HEK293 (cell line): ENCODE measurements around the gene USP19.

ENCODE experiments used
- CTCF ChIA-PET: fragments of 350-600 bp; formaldehyde crosslinking; extraction: SDS; loops from one replicate; lab custom pipeline; 2021; ENCODE audit warnings: antibody characterized with exemption; lab: Yijun Ruan, JAX
- POLR2A ChIA-PET: fragments of 300-600 bp; formaldehyde crosslinking; extraction: SDS; loops from one replicate; lab custom pipeline; 2020; ENCODE audit warnings: antibody characterized with exemption, inconsistent platforms; lab: Yijun Ruan, JAX
- H3K27ac ChIP-seq: fragments of 200-500 bp; sonication (Bioruptor generic); 2 replicates; pipeline ENCODE4 v1.5.1; 2014; ENCODE audit warnings: low read depth, low read length, control low read depth, inconsistent platforms; ENCODE audit errors: extremely low read depth
- H3K36me3 ChIP-seq, 2 experiments: fragments of 200-500 bp in 1 of 2; sonication (Bioruptor generic) in 1 of 2; 1 replicate in 1 of 2; 2 replicates in 1 of 2; pipeline ENCODE4 v1.5.1; 2014 to 2017; ENCODE audit warnings: inconsistent platforms in 2 of 2, low read length in 2 of 2; ENCODE audit not compliant: control insufficient read depth in 2 of 2, insufficient read depth in 1 of 2
- H3K4me1 ChIP-seq: fragments of 200-500 bp; sonication (Bioruptor generic); 2 replicates; pipeline ENCODE4 v1.5.1; 2014; ENCODE audit warnings: mild to moderate bottlenecking, low read length, inconsistent platforms; ENCODE audit not compliant: control insufficient read depth, insufficient read depth
- H3K4me3 ChIP-seq: 2 replicates; pipeline ENCODE4 v1.5.1; 2011; ENCODE audit warnings: low read depth, mild to moderate bottlenecking, control low read depth, low read length, moderate library complexity
- H3K9me3 ChIP-seq: fragments of 200-500 bp; sonication (Bioruptor generic); 2 replicates; pipeline ENCODE4 v1.5.1; 2014; ENCODE audit warnings: low read depth, low read length, inconsistent platforms; ENCODE audit not compliant: control insufficient read depth, insufficient read depth
- GLIS1 ChIP-seq: fragments of 450-650 bp; formaldehyde crosslinking; IDR thresholded peaks from 2 replicates; pipeline ENCODE4 v1.5.1; 2016; ENCODE audit warnings: missing biosample characterization, missing genetic modification characterization
- SCRT1 ChIP-seq: fragments of 450-650 bp; formaldehyde crosslinking; IDR thresholded peaks from 2 replicates; pipeline ENCODE4 v1.5.1; 2016; ENCODE audit warnings: missing biosample characterization, missing genetic modification characterization, borderline replicate concordance
- SCRT2 ChIP-seq: fragments of 450-650 bp; formaldehyde crosslinking; IDR thresholded peaks from 2 replicates; pipeline ENCODE4 v1.5.1; 2016; ENCODE audit warnings: missing biosample characterization, missing genetic modification characterization
- ZNF23 ChIP-seq: fragments of 450-650 bp; formaldehyde crosslinking; IDR thresholded peaks from 2 replicates; pipeline ENCODE4 v1.5.1; 2016; ENCODE audit warnings: missing biosample characterization, missing genetic modification characterization, borderline replicate concordance
- ZNF521 ChIP-seq: fragments of 450-650 bp; formaldehyde crosslinking; IDR thresholded peaks from 2 replicates; pipeline ENCODE4 v1.5.1; 2017; ENCODE audit warnings: missing biosample characterization, mild to moderate bottlenecking, missing genetic modification characterization
- ZNF530 ChIP-seq: fragments of 450-650 bp; formaldehyde crosslinking; IDR thresholded peaks from 2 replicates; pipeline ENCODE4 v1.5.1; 2016; ENCODE audit warnings: low read depth, missing biosample characterization, missing genetic modification characterization
- ZNF707 ChIP-seq: fragments of 450-650 bp; formaldehyde crosslinking; IDR thresholded peaks from 2 replicates; pipeline ENCODE4 v1.5.1; 2016; ENCODE audit warnings: missing biosample characterization, missing genetic modification characterization
- ZNF76 ChIP-seq: fragments of 450-650 bp; formaldehyde crosslinking; IDR thresholded peaks from 2 replicates; pipeline ENCODE4; 2016; ENCODE audit warnings: low read depth, missing biosample characterization, missing genetic modification characterization, borderline replicate concordance
- ZNF785 ChIP-seq: fragments of 450-650 bp; formaldehyde crosslinking; IDR thresholded peaks from 2 replicates; pipeline ENCODE4 v1.5.1; 2016; ENCODE audit warnings: missing biosample characterization, missing genetic modification characterization
- TF ChIP-seq, protein P1 (sequence below): fragments of 450-650 bp; formaldehyde crosslinking; IDR thresholded peaks from 2 replicates; pipeline ENCODE4 v1.5.0; 2017; ENCODE audit warnings: missing biosample characterization, missing genetic modification characterization, borderline replicate concordance
- TF ChIP-seq, protein P2 (sequence below): fragments of 450-650 bp; formaldehyde crosslinking; IDR thresholded peaks from 2 replicates; pipeline ENCODE4 v1.5.1; 2016; ENCODE audit warnings: missing biosample characterization, missing genetic modification characterization
- TF ChIP-seq, protein P3 (sequence below): fragments of 450-650 bp; formaldehyde crosslinking; conservative IDR thresholded peaks from 2 replicates; pipeline ENCODE4 v1.5.1; 2016; ENCODE audit warnings: low read depth, missing biosample characterization, missing genetic modification characterization
- TF ChIP-seq, protein P4 (sequence below): fragments of 450-650 bp; IDR thresholded peaks from 2 replicates; pipeline ENCODE4 v1.5.1; 2018; ENCODE audit warnings: missing biosample characterization, missing genetic modification characterization

Gene USP19

DNA sequence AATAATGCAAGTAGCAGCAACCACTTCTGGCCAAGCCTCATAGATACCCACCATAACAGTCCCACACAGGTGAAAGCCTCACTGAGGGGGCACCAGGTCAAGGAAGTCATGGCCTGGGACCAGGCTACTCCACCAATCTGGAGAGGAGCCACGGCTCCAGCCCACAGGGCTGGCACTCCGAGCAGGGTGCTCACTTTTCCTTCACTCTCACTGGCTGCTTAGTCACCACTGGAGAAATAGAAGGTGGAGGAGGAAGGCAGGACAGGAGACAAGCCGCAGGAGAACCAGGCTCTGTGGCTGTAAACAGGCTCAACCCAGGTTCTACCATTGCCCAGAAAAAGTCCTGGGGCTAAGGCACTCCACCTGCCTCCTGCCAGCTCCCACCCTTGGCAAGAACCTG, 1.2 kb downstream of the USP19 start:
- POLR2A ChIA-PET: interaction anchor here (2.8 kb wide), 1 partner anchor 13 kb away, joined by 26 read pairs; the partner anchor contains the start of gene QARS1
- peak overlapping the region; percentile 99 for H3K4me3 ChIP-seq
- TF ChIP-seq, protein P1, sequence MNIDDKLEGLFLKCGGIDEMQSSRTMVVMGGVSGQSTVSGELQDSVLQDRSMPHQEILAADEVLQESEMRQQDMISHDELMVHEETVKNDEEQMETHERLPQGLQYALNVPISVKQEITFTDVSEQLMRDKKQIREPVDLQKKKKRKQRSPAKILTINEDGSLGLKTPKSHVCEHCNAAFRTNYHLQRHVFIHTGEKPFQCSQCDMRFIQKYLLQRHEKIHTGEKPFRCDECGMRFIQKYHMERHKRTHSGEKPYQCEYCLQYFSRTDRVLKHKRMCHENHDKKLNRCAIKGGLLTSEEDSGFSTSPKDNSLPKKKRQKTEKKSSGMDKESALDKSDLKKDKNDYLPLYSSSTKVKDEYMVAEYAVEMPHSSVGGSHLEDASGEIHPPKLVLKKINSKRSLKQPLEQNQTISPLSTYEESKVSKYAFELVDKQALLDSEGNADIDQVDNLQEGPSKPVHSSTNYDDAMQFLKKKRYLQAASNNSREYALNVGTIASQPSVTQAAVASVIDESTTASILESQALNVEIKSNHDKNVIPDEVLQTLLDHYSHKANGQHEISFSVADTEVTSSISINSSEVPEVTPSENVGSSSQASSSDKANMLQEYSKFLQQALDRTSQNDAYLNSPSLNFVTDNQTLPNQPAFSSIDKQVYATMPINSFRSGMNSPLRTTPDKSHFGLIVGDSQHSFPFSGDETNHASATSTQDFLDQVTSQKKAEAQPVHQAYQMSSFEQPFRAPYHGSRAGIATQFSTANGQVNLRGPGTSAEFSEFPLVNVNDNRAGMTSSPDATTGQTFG (tag by site-specific recombination): no peak
- TF ChIP-seq ZNF23 (tag by site-specific recombination): no peak
- TF ChIP-seq GLIS1 (tag by site-specific recombination): no peak
- no peak for TF ChIP-seq ZNF530 (tag by site-specific recombination)
- no peak for TF ChIP-seq ZNF521 (tag by site-specific recombination)

DNA sequence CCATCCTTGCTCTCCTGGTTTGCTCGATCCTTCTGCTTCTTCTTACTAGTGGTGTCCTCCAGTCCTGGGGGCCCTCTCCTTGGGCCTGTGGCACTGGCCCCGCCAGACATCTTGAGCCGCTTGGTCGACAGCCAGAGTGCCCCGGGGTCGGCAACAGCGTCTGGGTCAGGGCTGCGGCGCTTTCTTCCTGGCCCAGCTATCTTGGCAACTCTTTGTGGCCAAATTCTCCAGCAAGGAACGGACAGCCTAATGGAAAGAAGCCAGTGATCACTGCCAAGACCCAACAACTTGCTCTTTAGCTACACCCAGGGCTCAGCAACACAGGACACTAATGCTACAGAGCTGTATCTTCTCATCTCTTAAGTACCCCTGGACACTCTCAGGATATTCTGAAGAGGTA, 1.6 kb downstream of the USP19 start:
- TF ChIP-seq, protein P2, sequence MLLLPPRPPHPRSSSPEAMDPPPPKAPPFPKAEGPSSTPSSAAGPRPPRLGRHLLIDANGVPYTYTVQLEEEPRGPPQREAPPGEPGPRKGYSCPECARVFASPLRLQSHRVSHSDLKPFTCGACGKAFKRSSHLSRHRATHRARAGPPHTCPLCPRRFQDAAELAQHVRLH (tag by site-specific recombination): no peak
- TF ChIP-seq, protein P3, sequence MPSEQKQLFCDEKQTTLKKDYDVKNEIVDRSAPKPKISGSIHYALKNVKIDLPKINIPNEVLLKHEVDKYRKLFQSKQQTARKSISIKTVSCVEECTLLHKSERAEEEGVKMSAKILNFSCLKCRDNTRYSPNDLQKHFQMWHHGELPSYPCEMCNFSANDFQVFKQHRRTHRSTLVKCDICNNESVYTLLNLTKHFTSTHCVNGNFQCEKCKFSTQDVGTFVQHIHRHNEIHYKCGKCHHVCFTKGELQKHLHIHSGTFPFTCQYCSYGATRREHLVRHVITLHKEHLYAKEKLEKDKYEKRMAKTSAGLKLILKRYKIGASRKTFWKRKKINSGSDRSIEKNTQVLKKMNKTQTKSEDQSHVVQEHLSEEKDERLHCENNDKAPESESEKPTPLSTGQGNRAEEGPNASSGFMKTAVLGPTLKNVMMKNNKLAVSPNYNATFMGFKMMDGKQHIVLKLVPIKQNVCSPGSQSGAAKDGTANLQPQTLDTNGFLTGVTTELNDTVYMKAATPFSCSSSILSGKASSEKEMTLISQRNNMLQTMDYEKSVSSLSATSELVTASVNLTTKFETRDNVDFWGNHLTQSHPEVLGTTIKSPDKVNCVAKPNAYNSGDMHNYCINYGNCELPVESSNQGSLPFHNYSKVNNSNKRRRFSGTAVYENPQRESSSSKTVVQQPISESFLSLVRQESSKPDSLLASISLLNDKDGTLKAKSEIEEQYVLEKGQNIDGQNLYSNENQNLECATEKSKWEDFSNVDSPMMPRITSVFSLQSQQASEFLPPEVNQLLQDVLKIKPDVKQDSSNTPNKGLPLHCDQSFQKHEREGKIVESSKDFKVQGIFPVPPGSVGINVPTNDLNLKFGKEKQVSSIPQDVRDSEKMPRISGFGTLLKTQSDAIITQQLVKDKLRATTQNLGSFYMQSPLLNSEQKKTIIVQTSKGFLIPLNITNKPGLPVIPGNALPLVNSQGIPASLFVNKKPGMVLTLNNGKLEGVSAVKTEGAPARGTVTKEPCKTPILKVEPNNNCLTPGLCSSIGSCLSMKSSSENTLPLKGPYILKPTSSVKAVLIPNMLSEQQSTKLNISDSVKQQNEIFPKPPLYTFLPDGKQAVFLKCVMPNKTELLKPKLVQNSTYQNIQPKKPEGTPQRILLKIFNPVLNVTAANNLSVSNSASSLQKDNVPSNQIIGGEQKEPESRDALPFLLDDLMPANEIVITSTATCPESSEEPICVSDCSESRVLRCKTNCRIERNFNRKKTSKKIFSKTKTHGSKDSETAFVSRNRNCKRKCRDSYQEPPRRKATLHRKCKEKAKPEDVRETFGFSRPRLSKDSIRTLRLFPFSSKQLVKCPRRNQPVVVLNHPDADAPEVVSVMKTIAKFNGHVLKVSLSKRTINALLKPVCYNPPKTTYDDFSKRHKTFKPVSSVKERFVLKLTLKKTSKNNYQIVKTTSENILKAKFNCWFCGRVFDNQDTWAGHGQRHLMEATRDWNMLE (tag by site-specific recombination): no peak
- TF ChIP-seq ZNF23 (tag by site-specific recombination) (no peak), ZNF707 (no peak)
- TF ChIP-seq, protein P4, sequence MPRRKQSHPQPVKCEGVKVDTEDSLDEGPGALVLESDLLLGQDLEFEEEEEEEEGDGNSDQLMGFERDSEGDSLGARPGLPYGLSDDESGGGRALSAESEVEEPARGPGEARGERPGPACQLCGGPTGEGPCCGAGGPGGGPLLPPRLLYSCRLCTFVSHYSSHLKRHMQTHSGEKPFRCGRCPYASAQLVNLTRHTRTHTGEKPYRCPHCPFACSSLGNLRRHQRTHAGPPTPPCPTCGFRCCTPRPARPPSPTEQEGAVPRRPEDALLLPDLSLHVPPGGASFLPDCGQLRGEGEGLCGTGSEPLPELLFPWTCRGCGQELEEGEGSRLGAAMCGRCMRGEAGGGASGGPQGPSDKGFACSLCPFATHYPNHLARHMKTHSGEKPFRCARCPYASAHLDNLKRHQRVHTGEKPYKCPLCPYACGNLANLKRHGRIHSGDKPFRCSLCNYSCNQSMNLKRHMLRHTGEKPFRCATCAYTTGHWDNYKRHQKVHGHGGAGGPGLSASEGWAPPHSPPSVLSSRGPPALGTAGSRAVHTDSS: no peak
- 0 out of 2 replicates have a peak overlapping the region, but pooled peaks have one; percentile 31 for H3K27ac ChIP-seq
- CTCF ChIA-PET: no interaction called here

More for the DNA sequence above, 1.2 kb downstream of the USP19 start:
- Histone ChIP-seq H3K9me3 (no peaks in the 10 kb centered on the region), H3K27ac (peak overlapping the region; percentile 69), H3K36me3 (peaks cover 14 to 85% of the 10 kb centered on the region in 2 experiments; a peak in 2 of 3 replicates), H3K4me1 (peaks cover 6% of the 10 kb centered on the region; the same call in 1 of the 2 replicates)
- CTCF ChIA-PET: interaction anchor here (0.7 kb wide), 2 partner anchors 213 to 335 kb away, joined by 3 to 4 read pairs; no protein-coding TSS in a partner anchor

DNA sequence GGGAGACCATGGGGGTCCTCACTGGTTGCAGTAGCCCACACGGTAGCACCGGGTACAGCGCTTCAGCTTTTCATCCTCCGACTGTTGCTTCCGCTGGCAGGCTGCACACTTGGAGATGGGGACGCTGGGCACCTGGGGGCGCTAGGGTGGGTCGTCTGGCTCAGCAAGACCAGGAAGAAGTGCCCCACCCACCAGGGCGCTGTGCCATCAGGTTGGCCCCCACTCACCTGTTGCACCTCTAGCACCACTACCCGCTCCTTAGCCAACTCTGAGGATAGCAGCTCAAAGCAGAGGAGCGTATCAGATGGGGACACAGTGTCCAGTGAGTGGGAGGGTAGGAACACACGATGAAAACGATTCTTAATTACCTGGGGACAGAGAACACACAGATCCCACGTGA, 8.4 kb downstream of the USP19 start:
- no peak overlapping the region for H3K4me3 ChIP-seq
- TF ChIP-seq ZNF76 (tag by site-specific recombination) (no peak), SCRT2 (tag by site-specific recombination) (peak; percentile 97), ZNF785 (tag by site-specific recombination) (no peak), SCRT1 (tag by site-specific recombination) (peak; percentile 84)
- H3K9me3 ChIP-seq: no peaks in the 10 kb centered on the region
- no peak overlapping the region for H3K27ac ChIP-seq
- H3K36me3 ChIP-seq: peaks cover 7 to 94% of the 10 kb centered on the region in 2 experiments; a peak in 2 of 3 replicates
- no peaks in the 10 kb centered on the region for H3K4me1 ChIP-seq
- ChIA-PET POLR2A (interaction anchor here (0.6 to 2.0 kb wide), 3 partner anchors 18 to 147 kb away, joined by 3 to 6 read pairs (median 3); partner anchors contain the start of gene QRICH1), CTCF (no interaction called here)

More for the DNA sequence above, 1.6 kb downstream of the USP19 start:
- POLR2A ChIA-PET: interaction anchor here (2.8 kb wide), 1 partner anchor 12 kb away, joined by 26 read pairs; the partner anchor contains the start of gene QARS1
- H3K36me3 ChIP-seq: peaks cover 16 to 85% of the 10 kb centered on the region in 2 experiments; a peak in 2 of 3 replicates
- H3K4me1 ChIP-seq: peaks cover 6% of the 10 kb centered on the region; the same call in 1 of the 2 replicates
- no peaks in the 10 kb centered on the region for H3K9me3 ChIP-seq
- H3K4me3 ChIP-seq: no peak overlapping the region; the same call in 1 of the 2 replicates
